ENCODE measurements around the gene BACH1.

The BACH1 gene

GRCh38 chr21:29384683-29385359, 86.1 kb downstream of the BACH1 start:
- no peak for DNase-seq

- no peak for DNase-seq
Observed at GRCh38 chr21:29385934-29386520, 87.3 kb downstream of the BACH1 start.

GRCh38 chr21:29386803-29387202, 88.1 kb downstream of the BACH1 start:
- no peak for DNase-seq

- no peak for DNase-seq
Observed at GRCh38 chr21:29387598-29387997, 88.9 kb downstream of the BACH1 start.

- no peak for DNase-seq
Observed at GRCh38 chr21:29389136-29389535, 90.4 kb downstream of the BACH1 start.

GRCh38 chr21:29390778-29391177, 92.1 kb downstream of the BACH1 start:
- DNase-seq: no peak

- no peak for DNase-seq
Observed at GRCh38 chr21:29394051-29394450, 95.3 kb downstream of the BACH1 start.

Data from NCI-H1105 treated with DMSO at 0.1 percent for 48 hours (cell line).